ENCODE results near the gene B3GALNT1.

GRCh38 chr3:161070980-161071663 lies 34.0 kb downstream of the B3GALNT1 start:
- TF ChIP-seq CTCF (IDR thresholded peaks at IDR 0.05) (no peak), POLR2A (IDR thresholded peaks at IDR 0.05) (no peak)
